GM12801 (cell line): ENCODE data around the gene IL20RB.

ENCODE experiments used
- TF ChIP-seq, protein P1 (sequence below): IDR thresholded peaks from one replicate; pipeline ENCODE4 v1.5.1; 2011; ENCODE audit warnings: control low read depth; ENCODE audit not compliant: insufficient read length; ENCODE audit errors: extremely low read depth

The IL20RB gene, protein sequence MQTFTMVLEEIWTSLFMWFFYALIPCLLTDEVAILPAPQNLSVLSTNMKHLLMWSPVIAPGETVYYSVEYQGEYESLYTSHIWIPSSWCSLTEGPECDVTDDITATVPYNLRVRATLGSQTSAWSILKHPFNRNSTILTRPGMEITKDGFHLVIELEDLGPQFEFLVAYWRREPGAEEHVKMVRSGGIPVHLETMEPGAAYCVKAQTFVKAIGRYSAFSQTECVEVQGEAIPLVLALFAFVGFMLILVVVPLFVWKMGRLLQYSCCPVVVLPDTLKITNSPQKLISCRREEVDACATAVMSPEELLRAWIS

DNA sequence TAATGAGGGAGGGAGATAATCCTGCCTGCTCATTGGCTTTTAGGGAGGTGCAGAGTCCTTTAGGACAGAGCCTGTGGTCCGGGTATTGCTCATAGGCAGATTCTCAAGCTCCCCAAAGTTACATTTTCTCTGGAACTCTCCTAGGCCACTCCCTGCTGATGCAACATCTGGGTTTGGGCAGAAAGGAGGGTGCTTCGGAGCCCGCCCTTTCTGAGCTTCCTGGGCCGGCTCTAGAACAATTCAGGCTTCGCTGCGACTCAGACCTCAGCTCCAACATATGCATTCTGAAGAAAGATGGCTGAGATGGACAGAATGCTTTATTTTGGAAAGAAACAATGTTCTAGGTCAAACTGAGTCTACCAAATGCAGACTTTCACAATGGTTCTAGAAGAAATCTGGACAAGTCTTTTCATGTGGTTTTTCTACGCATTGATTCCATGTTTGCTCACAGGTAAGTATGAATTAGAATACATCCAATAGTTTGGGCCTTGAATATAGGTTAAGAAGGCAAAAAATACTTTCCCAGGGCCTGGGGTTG is at the start of gene IL20RB:
TSS of gene IL20RB (plus strand) at position 233 of the 538 bp plus-strand sequence. CDS start at position 364, 131 bp downstream.
- TF ChIP-seq, protein P1, sequence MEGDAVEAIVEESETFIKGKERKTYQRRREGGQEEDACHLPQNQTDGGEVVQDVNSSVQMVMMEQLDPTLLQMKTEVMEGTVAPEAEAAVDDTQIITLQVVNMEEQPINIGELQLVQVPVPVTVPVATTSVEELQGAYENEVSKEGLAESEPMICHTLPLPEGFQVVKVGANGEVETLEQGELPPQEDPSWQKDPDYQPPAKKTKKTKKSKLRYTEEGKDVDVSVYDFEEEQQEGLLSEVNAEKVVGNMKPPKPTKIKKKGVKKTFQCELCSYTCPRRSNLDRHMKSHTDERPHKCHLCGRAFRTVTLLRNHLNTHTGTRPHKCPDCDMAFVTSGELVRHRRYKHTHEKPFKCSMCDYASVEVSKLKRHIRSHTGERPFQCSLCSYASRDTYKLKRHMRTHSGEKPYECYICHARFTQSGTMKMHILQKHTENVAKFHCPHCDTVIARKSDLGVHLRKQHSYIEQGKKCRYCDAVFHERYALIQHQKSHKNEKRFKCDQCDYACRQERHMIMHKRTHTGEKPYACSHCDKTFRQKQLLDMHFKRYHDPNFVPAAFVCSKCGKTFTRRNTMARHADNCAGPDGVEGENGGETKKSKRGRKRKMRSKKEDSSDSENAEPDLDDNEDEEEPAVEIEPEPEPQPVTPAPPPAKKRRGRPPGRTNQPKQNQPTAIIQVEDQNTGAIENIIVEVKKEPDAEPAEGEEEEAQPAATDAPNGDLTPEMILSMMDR = no peak

DNA sequence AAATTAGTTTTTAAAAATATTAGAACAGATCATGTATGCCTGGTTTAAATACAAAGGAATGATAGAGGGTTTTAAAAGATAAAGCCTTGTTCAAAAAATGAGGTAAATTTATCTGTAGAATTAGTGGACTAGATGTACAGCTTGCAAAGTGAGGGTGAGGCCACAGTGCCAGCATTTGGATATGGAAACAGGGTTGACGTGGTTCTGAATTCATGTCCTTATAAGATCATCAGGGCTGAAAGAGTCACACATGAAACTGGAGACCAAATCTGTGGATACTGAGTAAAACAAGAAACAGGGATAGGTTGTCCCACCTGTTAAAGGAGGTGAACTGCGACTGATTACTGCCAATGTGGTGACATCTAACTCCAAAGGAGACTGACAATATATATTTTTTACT is 49.5 kb upstream of the IL20RB start:
- TF ChIP-seq, protein P1 = no peak

DNA sequence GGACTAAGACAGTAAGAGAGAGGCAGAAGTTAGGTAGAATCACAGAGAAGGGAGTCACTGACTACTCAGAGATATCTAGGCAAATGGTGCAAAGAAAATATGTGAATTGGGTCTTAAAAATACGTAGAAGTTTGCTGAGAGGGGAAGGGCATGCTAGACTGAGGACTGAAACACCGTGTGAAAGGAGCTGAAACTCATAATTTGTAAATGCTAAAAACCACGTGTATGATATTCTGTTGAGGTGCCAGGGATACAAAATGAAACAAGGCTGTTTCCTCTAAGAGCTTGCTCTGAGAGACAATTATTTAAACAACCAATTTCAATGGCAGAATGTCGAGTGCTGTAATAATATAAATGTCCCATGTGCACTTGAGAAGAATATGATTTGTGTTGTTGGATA is 48.6 kb upstream of the IL20RB start:
- TF ChIP-seq, protein P1 = no peak

DNA sequence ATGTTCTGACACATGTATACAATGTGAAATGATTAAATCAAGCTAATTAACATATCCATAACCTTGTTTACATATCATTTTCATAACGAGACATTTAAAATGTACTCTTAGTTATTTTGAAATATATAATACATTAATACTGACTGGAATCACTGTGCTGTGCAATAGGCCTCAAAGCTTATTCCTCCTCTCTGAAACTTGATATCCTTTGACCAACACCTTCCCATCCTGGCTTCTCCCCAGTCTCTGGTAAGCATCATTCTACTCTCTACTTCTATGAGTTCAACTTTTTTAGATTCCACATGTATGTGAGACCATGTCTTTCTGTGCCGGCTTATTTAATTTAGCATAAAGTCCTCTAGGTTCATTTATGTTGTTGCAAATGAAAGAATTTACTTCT is 47.1 kb upstream of the IL20RB start:
- TF ChIP-seq, protein P1 = no peak

DNA sequence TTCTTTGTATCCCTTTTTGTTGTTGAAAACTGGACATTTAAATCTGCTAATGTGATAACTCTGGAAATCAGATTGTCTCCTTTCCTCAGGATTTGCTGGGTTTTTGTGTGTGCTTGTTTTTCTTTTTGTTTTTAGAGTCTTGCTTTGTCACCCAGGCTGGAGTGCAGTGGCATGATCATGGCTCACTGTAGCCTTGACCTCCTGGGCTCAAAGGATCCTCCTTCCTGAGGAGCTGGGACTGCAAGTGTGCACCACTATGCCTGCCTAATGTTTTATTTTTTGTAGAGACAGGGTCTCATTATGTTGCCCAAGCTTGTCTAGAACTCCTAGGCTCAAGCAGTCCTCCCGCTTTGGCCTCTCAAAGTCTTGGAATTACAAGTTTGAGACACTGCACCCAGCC is 44.6 kb upstream of the IL20RB start:
- TF ChIP-seq, protein P1 = no peak

DNA sequence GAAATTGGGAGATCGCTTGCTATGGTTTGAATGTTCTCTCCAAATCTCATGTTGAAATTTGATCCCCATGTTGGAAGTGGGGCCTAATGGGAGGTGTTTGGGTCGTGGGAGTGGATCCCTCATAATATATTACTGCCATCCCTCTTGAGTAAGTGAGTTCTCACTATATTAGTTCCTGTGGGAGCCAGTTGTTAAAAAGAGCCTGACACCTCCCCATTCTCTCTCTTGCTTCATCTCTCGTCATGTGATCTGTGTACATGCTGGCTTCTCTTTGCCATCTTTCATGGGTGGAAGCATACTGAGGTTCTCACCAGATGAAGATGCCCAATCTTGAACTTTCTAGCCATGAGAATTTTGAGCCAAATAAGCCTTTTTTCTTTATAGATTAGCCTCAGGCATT is 43.0 kb upstream of the IL20RB start:
- TF ChIP-seq, protein P1 = no peak

DNA sequence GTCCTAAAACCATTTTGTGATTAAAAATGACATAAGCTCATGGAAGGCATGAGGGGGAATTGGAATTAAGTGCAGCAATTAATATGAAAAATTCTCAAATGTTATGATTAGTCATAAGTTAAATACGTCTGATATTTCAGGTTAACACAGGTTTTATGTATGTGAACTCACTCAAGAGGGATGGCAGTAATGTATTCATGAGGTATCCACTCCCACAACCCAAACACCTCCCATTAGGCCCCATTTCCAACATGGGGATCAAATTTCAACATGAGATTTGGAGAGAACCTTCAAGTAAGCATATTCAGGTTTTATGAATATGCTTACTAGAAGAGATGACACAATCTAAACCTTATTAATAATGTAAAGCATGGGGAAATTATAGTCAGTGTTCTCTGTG is 41.6 kb upstream of the IL20RB start:
- TF ChIP-seq, protein P1 = no peak
